BJ (cell line): Measurements from ENCODE around the gene CBL. TPM values are rescaled to one million over a fixed set of nuclear protein-coding genes. Genes with fewer than 3 reads are reported as not detected.

Experiments used
- CTCF ChIA-PET: fragments of 350-600 bp; formaldehyde crosslinking; extraction: SDS; loops from one replicate; lab custom pipeline; 2021; ENCODE audit warnings: antibody characterized with exemption, inconsistent platforms; lab: Yijun Ruan, JAX
- POLR2A ChIA-PET: fragments of 300-600 bp; sonication (Branson Sonifier 250); formaldehyde crosslinking; extraction: SDS; loops from one replicate; lab custom pipeline; 2021; ENCODE audit warnings: antibody characterized with exemption; lab: Charles Lee
- DNase-seq: peaks from one replicate; pipeline ENCODE4 v3.0.0-alpha.2; 2011; ENCODE audit warnings: low read depth
- H3K27me3 ChIP-seq: 2 replicates; pipeline ENCODE4 v1.6.0; 2011; ENCODE audit warnings: low read length; ENCODE audit not compliant: control insufficient read depth, insufficient read depth
- H3K36me3 ChIP-seq: 2 replicates; pipeline ENCODE4 v1.5.1; 2011; ENCODE audit warnings: low read length; ENCODE audit not compliant: control insufficient read depth, insufficient read depth
- H3K4me3 ChIP-seq: 2 replicates; pipeline ENCODE4 v1.5.1; 2011; ENCODE audit warnings: low read depth, mild to moderate bottlenecking, control low read depth, low read length
- polyA plus RNA-seq: library from polyadenylated mRNA; depleted of rRNA; stranded (reverse); fragments of >200 nt; gene quantifications from 2 replicates; pipeline ENCODE4 v1.2.3, GENCODE V29; 2011
- TF ChIP-seq, protein P1 (sequence below): IDR thresholded peaks from 2 replicates; pipeline ENCODE4 v1.5.1; 2011; ENCODE audit warnings: low read depth, mild to moderate bottlenecking, control low read depth, inconsistent platforms, low read length, moderate library complexity; ENCODE audit not compliant: insufficient read depth

The CBL gene
- polyA plus RNA-seq, 1 experiment = 9.3 TPM

DNA sequence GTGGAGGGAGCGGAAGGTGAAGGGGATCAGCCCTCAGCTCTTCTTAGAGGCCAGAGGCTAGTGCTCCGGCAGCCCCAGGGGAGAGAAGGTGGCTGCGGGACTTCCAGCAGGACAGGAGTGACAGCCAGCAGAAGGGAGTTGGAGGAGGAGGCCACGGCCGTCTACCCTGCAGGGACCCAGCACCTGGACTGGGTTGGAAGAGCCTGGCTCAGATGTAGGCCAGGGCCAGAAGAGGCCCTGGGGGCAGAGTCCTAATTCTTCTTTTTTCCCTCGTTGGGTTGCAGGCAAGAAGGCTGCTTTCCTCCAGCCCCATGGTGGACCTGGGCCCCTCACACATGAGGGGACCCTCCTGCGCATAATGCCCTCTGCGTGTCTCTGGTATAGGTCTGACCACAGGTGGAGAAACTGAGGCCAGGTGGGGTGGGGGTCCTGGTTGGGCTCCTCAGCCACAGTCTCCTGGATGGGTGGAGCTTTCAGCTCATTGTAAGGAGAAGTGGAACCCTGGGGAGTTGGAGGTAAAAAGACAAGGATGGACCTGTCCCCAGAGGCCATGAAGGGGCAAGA, 113.1 kb downstream of the CBL start:
- no peak for DNase-seq
- H3K27me3 ChIP-seq = peaks cover 2% of the 10 kb centered on the region
- no peak overlapping the region for H3K4me3 ChIP-seq
- ChIA-PET CTCF (interaction anchor here (0.9 to 1.9 kb wide), 6 partner anchors 18 to 155 kb away, joined by 3 to 4 read pairs (median 3); no protein-coding TSS in a partner anchor), POLR2A (no interaction called here)
- H3K36me3 ChIP-seq = no peaks in the 10 kb centered on the region
- TF ChIP-seq, protein P1, sequence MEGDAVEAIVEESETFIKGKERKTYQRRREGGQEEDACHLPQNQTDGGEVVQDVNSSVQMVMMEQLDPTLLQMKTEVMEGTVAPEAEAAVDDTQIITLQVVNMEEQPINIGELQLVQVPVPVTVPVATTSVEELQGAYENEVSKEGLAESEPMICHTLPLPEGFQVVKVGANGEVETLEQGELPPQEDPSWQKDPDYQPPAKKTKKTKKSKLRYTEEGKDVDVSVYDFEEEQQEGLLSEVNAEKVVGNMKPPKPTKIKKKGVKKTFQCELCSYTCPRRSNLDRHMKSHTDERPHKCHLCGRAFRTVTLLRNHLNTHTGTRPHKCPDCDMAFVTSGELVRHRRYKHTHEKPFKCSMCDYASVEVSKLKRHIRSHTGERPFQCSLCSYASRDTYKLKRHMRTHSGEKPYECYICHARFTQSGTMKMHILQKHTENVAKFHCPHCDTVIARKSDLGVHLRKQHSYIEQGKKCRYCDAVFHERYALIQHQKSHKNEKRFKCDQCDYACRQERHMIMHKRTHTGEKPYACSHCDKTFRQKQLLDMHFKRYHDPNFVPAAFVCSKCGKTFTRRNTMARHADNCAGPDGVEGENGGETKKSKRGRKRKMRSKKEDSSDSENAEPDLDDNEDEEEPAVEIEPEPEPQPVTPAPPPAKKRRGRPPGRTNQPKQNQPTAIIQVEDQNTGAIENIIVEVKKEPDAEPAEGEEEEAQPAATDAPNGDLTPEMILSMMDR = no peak

DNA sequence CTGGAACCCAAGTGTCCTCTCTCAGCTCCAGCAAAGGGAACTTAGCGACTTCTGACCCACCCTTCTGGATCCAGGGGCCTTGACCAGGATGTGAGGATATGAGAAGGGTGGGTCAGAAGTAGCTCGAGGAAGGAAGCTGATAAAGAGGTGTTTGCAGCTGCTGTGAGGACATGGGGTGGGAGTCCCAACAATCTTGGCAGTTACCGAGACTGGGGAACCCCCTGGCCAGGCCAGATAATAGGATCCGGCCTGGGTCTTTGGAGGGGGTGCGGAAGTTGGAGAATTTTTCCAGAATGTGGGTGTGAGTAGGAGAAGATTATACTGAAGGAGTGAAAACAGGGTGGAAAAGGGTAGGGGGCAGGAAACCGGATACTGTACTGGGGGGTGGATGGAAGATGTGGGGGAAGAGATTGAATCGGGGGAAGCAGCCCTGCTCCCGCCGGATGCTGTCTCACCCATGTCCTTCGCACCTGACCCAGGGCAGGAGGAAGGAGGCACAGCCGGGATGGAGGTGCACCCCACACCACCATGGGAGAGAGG, 113.6 kb downstream of the CBL start:
- TF ChIP-seq, protein P1 = no peak
- Histone ChIP-seq H3K27me3 (peaks cover 2% of the 10 kb centered on the region), H3K4me3 (no peak overlapping the region), H3K36me3 (no peaks in the 10 kb centered on the region)
- ChIA-PET CTCF (interaction anchor here (0.9 to 1.9 kb wide), 6 partner anchors 7 to 155 kb away, joined by 3 to 4 read pairs (median 3); no protein-coding TSS in a partner anchor), POLR2A (no interaction called here)
- DNase-seq = no peak

DNA sequence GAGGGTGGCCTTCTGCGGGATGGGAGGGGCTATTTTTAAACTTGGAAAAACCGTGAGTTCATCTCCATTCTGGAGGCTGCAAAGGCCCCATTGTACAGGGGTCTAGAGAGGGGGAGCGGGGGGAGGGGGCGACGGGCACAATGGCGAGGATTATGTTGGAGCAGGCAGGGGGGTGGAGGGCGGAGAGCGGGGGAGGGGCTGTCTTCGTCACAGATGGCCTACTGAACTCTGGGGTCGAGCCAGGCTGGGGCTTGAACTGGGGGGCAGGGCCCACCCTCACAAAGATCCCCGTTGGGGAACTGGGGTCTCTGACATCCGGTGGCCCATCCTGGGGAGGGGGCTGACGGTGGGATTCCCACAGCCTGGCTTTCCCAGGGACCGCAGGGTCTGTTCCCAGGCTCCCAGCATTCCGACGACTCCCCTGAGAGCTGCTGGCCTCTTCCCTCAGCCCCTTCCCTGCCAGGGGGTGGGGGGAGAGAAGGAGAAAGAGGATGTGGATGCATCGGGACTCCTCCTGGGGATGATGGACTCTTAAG, 114.2 kb downstream of the CBL start:
- peak overlapping the region; percentile 22 for H3K4me3 ChIP-seq
- peaks cover 2% of the 10 kb centered on the region for H3K27me3 ChIP-seq
- TF ChIP-seq, protein P1 = no peak
- no peak for DNase-seq
- no peaks in the 10 kb centered on the region for H3K36me3 ChIP-seq
- ChIA-PET POLR2A (interaction anchor here (1.0 kb wide), 1 partner anchor 98 kb away, joined by 4 read pairs; no protein-coding TSS in a partner anchor), CTCF (interaction anchor here (0.9 to 8.7 kb wide), 11 partner anchors 8 to 154 kb away, joined by 3 to 146 read pairs (median 4); partner anchors contain the start of gene C1QTNF5)

DNA sequence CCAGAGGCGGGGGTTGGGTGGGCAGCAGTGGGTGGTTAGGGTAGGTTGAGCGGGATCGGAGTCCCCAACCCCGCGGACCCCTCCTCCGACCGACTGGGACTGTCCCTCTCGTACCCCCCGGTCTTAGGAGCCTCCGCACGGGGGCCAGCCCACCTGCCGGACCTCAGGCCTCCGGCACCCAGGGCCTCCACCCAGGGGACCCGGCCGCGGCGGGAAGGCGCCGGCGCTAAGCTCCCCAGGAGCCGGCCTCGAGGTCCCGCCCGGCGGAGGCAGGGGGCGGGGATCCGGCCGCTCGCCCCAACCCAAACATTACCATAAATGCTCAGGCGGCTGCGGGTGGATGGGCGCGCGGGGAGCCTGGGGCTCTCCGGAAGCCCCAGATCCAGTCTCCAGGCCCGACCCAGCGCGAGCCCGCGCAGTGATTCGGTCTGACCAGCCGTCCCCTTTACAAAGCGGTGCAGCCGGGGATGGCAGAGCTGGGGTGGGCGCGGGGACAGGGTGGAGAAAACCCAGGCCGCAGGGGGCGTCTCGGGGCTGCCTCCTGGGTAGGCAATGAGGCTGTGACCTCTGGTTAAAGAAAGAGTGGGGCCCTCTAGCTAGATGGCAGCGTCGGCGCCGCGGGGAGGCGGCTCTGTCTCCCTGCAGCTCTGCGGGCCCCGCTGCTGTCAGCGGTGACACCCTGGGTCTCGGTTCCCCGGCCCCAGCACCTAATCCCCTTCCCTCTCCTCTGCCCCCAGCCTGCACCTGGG, 114.8 kb downstream of the CBL start:
- H3K4me3 ChIP-seq = peak overlapping the region; percentile 39
- no peak for DNase-seq
- H3K36me3 ChIP-seq = no peaks in the 10 kb centered on the region
- TF ChIP-seq, protein P1 = no peak
- H3K27me3 ChIP-seq = no peaks in the 10 kb centered on the region; the same call in 1 of the 2 replicates
- ChIA-PET POLR2A (interaction anchor here (1.0 kb wide), 1 partner anchor 99 kb away, joined by 4 read pairs; no protein-coding TSS in a partner anchor), CTCF (interaction anchor here (0.7 to 8.7 kb wide), 21 partner anchors 8 to 253 kb away, joined by 3 to 146 read pairs (median 4); partner anchors contain the start of genes C1QTNF5, C2CD2L, CBL and RNF26)
